Measurements from ENCODE around the gene SFXN2. TPM values are rescaled to one million over a fixed set of nuclear protein-coding genes. Genes with fewer than 3 reads are reported as not detected.

Gene SFXN2
- total and polyA plus RNA-seq, 2 experiments from 2014 or later, result 12.3 to 17.5 TPM

- Histone ChIP-seq H3K27me3 (no peaks in the 10 kb centered on the region), H3K4me1 (ENCODE audit: insufficient read depth) (peaks cover 28% of the 10 kb centered on the region), H4K20me1 (ENCODE audit: insufficient read depth, poor library complexity, severe bottlenecking) (no peaks in the 10 kb centered on the region), H3K9me3 (ENCODE audit: low read depth) (no peaks in the 10 kb centered on the region), H3K79me2 (peaks cover 68% of the 10 kb centered on the region), H3K4me3 (no peak overlapping the region), H3K9me2 (replicated peaks; ENCODE audit: insufficient read depth) (no peaks in the 10 kb centered on the region), H3K36me3 (replicated peaks; ENCODE audit: insufficient read depth, low read depth) (no peaks in the 10 kb centered on the region), H3K27ac (no peak overlapping the region), H2AFZ (no peak overlapping the region), H3K4me2 (no peak overlapping the region)
- TF ChIP-seq CTCF (IDR thresholded peaks at IDR 0.05; ENCODE audit: poor library complexity), result no peak
- no peak for TF ChIP-seq EZH2phosphoT487 (IDR thresholded peaks at IDR 0.05; ENCODE audit: low read depth, severe bottlenecking, unreplicated experiment)
- no peak for TF ChIP-seq EZH2 (IDR thresholded peaks at IDR 0.05; ENCODE audit: borderline replicate concordance)
- DNase-seq (ENCODE audit: low spot score), result no peak
- 71% methylated on average over 7 of the region's 7 CpGs for WGBS (ENCODE audit: low lambda C conversion rate, missing lambda C conversion rate)
Measured at GRCh38 chr10:102762401-102763015, 48.1 kb downstream of the SFXN2 start.

GRCh38 chr10:102763037-102763607, 48.7 kb downstream of the SFXN2 start:
- Histone ChIP-seq H3K4me2 (no peak overlapping the region), H3K27ac (peak overlapping the region; percentile 71), H3K79me2 (peaks cover 71% of the 10 kb centered on the region), H3K9me2 (replicated peaks; ENCODE audit: insufficient read depth) (no peaks in the 10 kb centered on the region), H3K9me3 (ENCODE audit: low read depth) (no peaks in the 10 kb centered on the region), H3K4me3 (no peak overlapping the region), H3K36me3 (replicated peaks; ENCODE audit: insufficient read depth, low read depth) (no peaks in the 10 kb centered on the region), H4K20me1 (ENCODE audit: insufficient read depth, poor library complexity, severe bottlenecking) (no peaks in the 10 kb centered on the region), H3K4me1 (ENCODE audit: insufficient read depth) (peaks cover 28% of the 10 kb centered on the region), H2AFZ (no peak overlapping the region), H3K27me3 (no peaks in the 10 kb centered on the region)
- 62% methylated on average over 7 of the region's 7 CpGs for WGBS (ENCODE audit: low lambda C conversion rate, missing lambda C conversion rate)
- no peak for DNase-seq (ENCODE audit: low spot score)
- TF ChIP-seq CTCF (IDR thresholded peaks at IDR 0.05; ENCODE audit: poor library complexity) (no peak), EZH2phosphoT487 (IDR thresholded peaks at IDR 0.05; ENCODE audit: low read depth, severe bottlenecking, unreplicated experiment) (no peak), EZH2 (IDR thresholded peaks at IDR 0.05; ENCODE audit: borderline replicate concordance) (no peak)

- H3K36me3 ChIP-seq (replicated peaks; ENCODE audit: insufficient read depth, low read depth), result no peaks in the 10 kb centered on the region
- TF ChIP-seq CTCF (IDR thresholded peaks at IDR 0.05; ENCODE audit: poor library complexity) (no peak), EZH2 (IDR thresholded peaks at IDR 0.05; ENCODE audit: borderline replicate concordance) (no peak), EZH2phosphoT487 (IDR thresholded peaks at IDR 0.05; ENCODE audit: low read depth, severe bottlenecking, unreplicated experiment) (no peak)
- no peak overlapping the region for H3K4me2 ChIP-seq
- peaks cover 62% of the 10 kb centered on the region for H3K79me2 ChIP-seq
- H3K27me3 ChIP-seq, result no peaks in the 10 kb centered on the region
- H3K9me2 ChIP-seq (replicated peaks; ENCODE audit: insufficient read depth), result no peaks in the 10 kb centered on the region
- DNase-seq (ENCODE audit: low spot score), result peak; percentile 32
- no peaks in the 10 kb centered on the region for H3K9me3 ChIP-seq (ENCODE audit: low read depth)
- H4K20me1 ChIP-seq (ENCODE audit: insufficient read depth, poor library complexity, severe bottlenecking), result no peaks in the 10 kb centered on the region
- no peak overlapping the region for H2AFZ ChIP-seq
- H3K4me1 ChIP-seq (ENCODE audit: insufficient read depth), result peaks cover 30% of the 10 kb centered on the region
- 54% methylated on average over 6 of the region's 6 CpGs for WGBS (ENCODE audit: low lambda C conversion rate, missing lambda C conversion rate)
- H3K27ac ChIP-seq, result peak overlapping the region; percentile 71
- H3K4me3 ChIP-seq, result no peak overlapping the region
Measured at GRCh38 chr10:102764470-102765161, 50.2 kb downstream of the SFXN2 start.

Data from hepatocyte (in vitro differentiated cells).